NOMO-1 treated with DMSO at 0.1 percent for 48 hours (cell line): Measurements from ENCODE around the gene MAP6.

Experiments used
- DNase-seq: peaks from one replicate; lab custom pipeline; 2025; ENCODE audit not compliant: unreplicated experiment; lab: John Stamatoyannopoulos, UW

The MAP6 gene

DNA sequence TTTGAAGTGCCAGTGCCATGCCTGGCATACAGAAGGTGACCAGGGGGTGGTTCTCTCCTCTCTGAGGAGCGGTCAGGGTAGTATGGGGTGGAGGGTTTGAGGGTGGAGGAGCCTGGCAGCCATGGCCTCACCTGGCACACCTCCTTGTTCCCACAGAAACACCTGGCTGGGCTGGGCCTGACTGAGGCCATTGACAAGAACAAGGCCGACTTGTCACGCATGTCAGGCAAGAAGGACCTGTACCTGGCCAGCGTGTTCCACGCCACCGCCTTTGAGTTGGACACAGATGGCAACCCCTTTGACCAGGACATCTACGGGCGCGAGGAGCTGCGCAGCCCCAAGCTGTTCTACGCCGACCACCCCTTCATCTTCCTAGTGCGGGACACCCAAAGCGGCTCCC, 97.2 kb downstream of the MAP6 start:
- no peak for DNase-seq

DNA sequence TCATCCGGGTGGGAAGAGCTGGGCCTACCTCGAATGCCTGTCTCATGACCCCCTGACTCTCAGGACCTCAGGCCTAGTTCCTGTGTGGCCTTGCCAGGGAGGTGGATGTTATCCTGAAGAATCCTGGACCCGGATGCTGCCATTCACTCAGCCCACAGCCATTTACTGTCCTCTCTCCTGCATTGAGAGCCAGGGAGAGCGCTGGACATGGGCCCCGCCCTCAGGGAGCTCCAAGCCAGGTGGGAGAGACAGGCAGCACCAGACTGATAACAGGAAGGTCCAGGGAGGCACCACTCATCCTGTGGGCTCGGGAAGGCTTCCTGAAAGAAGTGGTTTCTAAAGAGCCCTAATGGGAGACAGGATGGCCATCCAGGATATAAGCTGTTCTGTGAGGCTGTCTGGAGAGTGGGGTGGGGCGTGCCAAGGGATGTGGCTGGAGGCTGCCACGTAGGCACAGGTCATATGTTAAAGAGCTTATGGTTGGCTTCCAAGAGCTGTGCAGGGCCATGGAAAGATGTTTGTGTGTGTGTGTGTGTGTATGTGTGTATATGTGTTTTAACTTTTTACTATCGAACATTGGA, 98.2 kb downstream of the MAP6 start:
- DNase-seq: no peak

DNA sequence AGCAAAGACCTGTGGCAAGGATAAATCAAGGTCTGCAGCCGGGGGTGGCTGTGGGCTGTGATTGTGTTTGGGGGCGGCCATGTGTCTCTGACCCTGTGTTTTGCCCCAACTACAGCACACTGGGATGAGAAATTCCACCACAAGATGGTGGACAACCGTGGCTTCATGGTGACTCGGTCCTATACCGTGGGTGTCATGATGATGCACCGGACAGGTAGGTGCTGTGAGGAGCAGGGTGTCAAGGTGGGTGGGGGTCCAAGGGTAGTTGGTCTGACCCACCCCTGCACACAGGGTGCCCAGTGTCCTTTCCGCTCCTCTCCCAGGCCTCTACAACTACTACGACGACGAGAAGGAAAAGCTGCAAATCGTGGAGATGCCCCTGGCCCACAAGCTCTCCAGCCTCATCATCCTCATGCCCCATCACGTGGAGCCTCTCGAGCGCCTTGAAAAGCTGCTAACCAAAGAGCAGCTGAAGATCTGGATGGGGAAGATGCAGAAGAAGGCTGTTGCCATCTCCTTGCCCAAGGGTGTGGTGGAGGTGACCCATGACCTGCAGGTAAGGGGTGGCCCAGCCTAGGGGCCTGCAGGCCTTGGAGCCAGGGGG, 100.1 kb downstream of the MAP6 start:
- no peak for DNase-seq

DNA sequence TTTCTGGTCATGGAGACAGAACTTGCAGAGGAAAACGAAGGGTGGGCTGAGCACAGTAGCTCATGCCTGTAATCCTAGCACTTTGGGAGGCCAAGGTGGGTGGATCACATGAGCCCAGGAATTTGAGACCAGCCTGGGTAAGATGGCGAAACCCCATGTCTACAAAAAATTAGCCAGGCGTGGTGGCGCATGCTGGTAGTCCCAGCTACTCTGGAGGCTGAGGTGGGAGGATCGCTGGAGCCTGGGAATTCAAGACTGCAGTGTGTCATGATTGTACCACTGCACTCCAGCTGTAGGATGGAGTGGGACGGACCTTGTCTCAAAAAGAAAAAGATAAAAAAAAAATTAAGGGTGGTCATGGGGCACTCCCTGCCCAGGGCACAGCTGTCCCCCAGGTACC, 100.9 kb downstream of the MAP6 start:
- DNase-seq: no peak

DNA sequence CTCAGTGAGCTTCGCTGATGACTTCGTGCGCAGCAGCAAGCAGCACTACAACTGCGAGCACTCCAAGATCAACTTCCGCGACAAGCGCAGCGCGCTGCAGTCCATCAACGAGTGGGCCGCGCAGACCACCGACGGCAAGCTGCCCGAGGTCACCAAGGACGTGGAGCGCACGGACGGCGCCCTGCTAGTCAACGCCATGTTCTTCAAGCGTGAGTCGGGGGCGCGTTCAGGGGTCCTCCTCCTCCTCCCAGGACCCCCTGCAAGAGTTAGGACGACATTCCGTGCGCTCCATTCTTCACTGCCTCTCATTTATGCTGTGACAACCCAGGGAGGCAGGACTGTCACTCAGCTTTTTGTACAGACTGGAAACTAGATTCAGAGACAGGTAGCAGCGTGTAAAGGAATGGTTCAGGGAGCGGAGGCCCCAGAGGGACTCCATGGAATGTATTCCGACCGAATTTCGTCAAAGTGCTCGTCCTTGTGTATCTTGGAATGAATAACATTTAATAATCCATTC, 102.0 kb downstream of the MAP6 start:
- no peak for DNase-seq

DNA sequence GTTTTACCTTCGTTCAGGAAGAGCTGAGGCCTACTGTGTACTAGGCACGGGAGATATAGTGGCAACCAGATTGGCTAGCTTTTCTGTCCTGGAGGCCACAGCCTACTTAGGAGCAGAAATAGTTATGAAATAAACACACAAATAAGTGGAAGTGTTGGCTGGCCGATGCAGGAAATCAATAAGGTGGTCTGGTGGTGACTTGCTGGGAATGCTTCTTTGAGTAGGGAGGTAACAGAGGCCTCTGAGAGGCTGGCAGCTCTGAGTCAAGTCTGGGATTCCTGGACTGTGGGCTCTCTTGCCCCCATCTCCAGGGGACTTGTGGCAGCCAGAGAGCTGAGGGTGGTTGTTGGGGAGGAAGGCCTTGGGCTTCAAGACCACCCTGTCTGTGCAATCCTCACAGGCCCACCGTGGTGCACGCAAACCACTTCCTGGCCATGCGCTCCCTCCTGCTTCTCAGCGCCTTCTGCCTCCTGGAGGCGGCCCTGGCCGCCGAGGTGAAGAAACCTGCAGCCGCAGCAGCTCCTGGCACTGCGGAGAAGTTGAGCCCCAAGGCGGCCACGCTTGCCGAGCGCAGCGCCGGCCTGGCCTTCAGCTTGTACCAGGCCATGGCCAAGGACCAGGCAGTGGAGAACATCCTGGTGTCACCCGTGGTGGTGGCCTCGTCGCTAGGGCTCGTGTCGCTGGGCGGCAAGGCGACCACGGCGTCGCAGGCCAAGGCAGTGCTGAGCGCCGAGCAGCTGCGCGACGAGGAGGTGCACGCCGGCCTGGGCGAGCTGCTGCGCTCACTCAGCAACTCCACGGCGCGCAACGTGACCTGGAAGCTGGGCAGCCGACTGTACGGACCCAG, 102.7 kb downstream of the MAP6 start:
- no peak for DNase-seq

DNA sequence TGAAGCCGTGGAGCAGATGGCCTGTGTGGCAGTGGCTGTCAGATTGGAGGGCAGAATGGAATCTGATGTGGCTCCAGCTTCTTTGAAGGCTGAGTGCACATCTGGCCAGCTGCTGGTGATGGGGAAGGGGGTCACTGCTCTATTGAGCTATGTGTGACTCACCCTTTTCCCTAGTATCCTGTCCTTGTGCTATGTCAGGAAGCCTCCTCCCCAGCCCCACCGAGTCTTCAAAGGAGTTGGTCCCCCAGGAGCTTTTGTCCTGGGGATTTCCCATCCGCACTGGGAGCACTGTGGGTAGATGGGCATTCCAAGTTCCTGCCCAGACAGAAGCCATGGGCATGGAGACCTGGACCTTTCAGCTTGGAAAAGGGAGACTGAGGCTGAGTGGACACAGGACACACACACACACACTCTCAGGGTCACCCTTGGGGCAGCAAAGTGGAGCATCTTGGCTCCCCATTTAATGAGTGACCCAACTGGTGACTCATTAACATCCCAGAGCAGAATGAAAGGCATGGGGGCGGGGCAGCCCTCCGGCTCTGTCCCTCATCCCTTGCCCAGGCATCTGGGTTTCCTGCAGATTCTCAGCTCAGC, 103.5 kb downstream of the MAP6 start:
- DNase-seq: no peak

DNA sequence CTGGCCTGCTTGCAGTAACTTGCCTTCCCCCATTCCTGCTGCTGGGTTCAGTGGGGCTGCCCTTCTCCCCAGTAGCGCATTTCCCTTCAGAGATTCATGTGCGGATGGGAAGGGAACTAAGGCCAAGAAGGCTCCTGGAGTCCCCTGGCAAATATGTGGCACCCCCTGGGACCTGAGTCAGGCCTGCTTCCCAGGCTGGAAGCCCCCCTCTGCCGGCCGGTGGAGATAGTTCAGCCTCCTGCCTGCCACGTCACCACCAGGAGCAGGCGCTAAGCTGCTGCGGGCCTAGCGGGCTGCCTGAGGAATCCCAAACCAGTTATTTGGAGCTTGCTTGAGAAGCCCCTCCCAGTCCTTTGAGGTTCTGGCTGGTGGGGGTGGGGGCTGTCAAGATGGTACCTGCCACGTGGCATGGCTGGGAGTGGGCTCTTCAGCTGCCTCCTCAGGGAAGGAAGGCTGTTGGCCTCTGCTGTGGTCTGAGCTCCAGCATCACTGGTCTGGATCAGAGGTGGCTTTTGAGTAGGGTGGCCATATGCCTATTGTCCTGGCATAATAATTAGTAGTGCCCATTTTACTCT, 104.8 kb downstream of the MAP6 start:
- DNase-seq: no peak

DNA sequence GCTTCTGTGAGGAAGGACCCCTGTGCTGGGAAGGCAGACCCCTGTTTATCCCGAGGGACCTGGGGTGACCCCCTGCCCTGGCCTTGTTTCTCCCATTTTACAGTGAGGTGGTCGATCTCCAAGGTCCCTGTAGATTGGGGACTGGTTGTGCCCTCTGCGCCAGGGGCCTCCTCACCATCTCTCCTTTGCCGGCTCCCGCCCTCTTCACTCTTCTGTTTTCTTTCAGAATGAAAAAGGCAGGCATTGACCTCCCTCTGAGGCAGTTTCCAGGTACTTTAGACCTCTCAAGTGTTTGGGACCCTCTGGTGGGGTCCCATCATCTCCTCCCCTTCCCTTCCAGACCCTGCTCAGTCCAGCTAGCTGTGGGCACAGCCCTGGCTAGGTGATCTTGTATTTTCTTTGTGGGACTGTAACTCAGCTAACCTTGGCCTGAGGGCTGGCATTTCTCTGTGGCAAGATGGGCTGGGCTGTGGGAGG, 105.3 kb downstream of the MAP6 start:
- DNase-seq: no peak

DNA sequence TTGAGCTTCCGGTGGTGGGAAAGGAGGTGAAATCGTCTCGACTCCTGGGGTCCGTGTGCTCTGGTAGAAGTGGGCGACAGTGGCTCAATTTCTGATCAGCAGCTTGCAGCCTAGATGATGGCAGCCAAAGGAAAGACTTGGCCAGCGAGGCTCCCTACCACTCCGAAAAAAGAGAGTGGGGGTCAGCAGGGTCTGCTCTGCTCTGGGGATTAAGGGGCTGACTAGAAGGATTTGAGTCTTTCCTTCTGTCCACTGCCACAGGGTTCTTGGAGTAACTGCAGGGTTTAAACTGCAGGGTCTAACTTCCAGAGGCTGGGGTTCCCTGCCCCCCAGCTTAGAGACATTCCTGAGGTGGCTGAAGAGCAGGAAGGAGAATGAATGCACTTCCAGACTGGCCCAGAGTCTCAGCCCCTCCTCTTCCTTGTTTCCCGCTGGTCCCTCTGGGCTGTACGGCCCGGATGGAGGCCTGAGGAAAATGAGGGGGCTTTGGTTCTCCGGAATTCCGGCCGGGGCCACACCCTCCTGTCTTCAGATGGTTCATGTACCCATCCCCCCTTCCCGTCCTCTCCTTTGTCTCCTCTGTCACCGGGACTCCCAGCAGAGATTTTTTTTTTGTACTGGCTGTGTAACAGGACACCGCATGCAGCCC, 105.9 kb downstream of the MAP6 start:
- no peak for DNase-seq

DNA sequence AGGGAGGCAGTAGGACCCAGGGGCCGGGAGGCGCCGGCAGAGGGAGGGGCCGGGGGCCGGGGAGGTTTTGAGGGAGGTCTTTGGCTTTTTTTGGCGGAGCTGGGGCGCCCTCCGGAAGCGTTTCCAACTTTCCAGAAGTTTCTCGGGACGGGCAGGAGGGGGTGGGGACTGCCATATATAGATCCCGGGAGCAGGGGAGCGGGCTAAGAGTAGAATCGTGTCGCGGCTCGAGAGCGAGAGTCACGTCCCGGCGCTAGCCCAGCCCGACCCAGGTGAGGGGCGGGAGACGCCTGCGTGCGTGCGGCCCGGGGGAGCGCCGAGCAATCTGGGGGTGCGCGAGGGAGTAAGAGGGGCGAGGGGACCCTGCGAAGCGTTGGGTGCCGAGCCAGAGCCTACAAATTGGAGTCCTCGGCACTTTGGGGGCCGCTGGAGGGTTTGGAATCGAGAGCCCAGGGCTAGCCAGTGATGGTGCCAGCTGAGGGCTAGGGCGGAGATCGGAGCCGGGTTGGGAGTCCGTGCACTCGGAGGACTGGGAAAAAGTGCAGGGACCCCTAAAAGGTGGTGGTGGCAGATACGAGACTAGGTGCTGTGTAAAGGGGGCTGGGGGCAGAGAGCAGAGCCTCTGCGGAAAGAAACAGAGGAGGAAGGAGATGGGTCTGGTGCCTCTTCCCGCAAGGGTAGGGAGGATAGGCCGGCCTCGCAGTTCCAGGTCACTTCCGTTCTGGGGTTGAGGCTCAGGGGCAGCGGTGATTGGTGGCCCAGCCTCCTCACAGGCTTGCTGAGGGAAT, 106.6 kb downstream of the MAP6 start, which contains the start of gene SERPINH1:
Gene SERPINH1 (plus strand): TSS at position 206 of the 788 bp plus-strand sequence. CDS start 4,097 bp downstream, outside the sequence.
- peak; percentile 82 for DNase-seq

DNA sequence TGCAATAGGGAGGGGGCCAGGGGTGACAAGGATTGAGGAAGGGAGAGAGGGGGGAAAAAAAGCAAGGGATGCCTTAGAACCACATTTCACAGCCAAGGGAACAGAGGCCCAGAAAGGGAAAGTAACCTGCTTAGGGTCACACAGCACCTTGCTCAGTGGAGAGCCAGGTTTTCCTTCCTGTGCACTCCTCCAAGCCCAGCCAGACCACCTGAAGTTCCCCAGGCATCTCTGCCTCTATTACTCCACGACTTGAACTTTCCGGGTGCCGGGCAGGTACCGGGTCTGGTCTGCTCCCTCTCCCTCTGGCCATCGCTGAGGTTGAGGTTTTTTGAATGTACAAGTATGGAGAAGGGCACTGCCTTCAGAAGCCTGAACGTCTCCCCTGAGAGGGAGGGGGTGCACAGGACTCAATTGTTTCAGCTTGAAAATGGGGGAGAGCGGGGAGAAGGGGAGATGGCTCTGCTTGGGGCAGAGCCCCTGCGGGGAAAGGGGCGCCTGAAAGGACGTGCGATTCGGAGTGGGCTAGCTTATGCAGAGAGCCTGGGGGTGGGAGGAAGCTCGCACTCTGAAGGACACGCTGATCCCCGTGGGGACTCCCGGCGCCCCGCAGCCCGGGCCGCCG, 107.3 kb downstream of the MAP6 start:
- no peak for DNase-seq

DNA sequence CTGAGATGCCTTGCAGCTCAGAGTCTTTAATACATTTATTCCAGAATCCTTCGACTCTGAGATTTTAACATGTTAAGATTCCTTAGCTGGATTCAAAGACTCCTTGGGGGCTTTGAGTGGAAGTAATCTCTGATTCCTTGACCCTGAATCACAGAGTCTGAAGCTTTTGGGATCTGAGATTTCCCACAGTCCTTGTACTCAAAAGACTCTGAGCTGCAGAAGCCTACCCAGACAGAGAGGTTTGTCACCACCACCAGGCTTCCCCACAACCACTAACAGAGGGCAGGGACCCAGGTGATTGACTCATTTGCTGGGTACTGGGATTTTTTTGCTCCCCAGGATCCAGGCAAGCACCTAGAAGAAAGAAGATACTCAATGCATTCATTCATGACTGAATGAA, 108.2 kb downstream of the MAP6 start:
- no peak for DNase-seq

DNA sequence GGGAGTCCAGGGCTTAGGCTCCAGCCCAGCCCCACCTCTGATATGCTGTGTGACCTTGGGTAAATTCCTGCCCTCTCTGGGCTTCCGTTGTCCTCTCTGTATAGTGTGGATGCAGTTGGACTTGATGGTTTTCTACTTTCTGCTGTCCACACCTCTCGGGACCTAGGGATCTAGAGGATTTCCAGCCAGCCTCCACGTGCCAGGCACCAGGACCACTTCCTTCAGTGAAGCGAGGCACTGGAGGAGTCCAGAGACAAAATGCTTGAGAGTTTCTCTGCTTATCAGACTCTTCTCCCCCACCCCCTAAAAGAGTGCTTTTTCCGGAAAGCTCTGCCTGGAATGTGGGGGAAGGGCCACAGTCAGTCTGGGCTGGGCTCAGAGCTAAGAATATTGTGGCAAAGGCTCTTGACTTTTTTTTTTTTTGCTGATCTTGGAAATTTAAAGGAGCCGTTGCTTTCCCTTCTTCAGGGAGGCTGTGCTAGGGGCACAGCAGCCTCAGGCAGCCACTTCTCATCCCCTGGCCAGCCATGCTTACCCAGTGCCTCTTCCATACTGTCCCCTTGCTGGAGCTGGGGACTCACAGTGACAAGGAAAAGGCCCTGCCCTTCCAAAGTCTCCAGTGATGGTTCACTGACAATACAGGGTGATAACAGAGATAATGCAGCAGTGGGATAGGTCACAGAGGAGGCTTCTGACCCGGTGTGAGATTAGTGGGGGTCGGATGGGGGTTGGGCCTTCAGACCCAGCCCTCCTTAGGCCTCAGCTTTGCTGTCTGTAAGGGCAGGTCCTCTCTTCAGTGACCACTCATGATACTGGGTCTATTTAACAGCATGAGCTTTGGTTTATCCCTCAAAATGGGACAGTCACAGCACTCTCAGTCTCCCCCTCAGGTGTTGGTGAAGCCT, 109.6 kb downstream of the MAP6 start:
- no peak for DNase-seq

DNA sequence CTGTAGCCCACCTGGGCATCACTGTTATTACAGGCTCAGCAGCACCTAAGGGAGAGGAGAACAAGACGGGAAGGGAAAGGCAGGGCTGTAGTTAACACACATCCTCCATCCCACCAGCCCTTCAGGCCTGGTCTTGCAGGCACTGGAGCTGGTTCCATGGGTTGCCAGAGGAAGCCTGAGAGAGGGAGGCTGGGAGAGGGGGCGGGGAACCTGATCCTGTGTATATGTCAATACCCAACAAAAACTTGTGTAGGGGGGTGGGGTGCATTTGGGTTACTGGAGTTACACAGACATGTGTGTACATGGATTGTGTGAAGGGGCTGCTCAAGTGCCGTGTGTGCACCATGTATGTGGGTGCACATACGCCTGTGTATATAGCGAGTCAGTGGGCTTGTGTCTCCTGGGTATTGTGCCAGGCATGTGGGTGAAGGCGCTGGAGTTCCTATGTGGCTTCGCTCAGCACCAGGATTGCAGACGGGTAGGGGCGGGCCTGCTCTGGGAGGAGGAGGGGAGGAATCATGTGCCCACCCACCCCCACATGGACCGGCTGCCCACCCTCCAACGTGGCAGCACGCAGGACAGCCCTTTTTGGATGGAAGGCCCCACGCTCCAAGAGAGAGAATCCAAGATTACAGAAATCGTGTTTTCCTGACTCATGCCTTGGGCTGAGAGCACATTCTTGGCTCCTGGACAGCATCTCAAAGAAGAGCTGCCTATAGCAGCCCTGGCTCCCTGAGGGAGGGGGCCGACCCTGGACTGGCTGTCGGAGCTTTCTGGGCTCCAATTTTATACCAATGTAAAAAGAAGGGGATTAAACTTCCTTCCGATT, 111.0 kb downstream of the MAP6 start:
- no peak for DNase-seq

DNA sequence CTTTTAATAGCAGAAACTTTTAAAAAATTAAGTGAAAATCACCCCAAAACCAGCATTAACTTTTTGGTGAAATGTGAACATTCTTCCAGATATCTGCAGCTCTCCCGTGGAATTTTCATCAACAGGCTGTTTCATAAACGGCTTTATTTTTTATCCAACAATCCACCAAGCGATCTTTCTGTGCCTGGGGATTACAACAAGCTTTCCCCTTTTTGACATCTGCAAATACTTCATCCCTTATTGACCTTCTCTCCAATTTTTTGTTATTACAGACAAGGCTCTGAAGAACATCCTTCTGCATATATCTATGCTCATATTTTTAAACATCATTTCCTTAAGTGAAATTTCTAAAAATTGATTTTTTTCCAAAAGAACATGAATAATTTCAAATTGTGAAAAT, 112.6 kb downstream of the MAP6 start:
- no peak for DNase-seq

DNA sequence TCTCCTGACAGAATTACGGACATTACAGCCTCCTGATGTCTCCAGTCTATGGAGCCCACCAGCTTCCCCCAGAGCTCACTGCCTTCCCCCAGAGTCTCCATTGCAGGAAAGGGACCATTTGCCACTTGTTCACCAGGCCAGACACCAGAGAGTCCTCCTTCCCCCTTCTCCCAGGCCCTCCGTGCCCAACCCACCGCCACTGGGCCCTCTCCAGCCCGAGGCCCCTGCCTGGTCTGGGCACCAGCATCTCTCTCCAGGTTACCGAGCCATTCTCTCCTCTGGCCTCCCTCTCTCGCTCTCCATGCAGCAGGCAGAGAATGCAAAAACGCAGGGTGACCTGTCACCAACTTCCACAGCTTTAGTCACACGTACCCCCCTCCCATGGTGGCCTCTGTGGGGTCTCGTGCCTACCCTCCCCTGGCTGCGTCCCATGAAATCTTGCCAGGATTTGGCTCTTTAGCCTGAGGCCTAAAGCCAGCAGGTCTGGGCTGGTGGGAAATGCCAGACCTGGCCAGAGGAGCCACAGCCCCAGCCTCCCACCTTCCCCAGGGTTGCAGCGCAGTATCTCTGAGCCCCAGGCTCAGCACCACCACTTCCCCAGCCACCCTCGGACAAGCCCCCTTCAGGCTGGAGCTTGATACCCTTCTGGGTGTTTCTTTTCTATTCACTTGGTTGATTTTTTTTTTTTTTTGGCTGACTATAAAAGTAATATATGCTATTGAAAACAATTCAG, 113.6 kb downstream of the MAP6 start:
- DNase-seq: no peak
